ENCODE data around the gene VASP. TPM values are rescaled to one million over a fixed set of nuclear protein-coding genes. Genes with fewer than 3 reads are reported as not detected.
A peak's percentile ranks its signal among the peaks of the same experiment; 100 is the strongest.

VASP gene
- total RNA-seq, 1 donor from 2014 or later, result 51.9 TPM

DNA sequence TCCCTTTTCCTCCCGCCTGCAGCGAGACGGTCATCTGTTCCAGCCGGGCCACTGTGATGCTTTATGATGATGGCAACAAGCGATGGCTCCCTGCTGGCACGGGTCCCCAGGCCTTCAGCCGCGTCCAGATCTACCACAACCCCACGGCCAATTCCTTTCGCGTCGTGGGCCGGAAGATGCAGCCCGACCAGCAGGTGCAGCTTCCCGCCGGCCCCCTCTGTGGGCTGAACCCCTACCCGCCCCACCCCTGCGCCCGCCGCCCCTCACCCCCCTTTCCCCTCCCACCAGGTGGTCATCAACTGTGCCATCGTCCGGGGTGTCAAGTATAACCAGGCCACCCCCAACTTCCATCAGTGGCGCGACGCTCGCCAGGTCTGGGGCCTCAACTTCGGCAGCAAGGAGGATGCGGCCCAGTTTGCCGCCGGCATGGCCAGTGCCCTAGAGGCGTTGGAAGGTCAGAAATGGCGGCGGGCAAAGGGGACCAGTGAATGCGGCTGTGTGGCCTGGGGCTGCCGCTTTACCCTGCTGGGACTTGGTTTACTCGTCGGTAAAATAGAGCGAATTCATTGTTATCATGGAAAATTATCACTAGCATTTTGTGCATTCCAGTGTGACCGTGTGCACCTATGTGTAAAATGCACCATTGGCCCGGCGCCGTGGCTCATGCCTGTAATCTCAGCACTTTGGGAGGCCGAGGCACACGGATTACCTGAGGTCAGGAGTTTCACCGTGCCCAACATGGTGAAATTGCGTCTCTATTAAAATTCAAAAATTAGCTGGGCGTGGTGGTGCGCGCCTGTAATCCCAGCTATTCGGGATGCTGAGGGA is 10.6 kb downstream of the VASP start:
- no peak for DNase-seq (ENCODE audit: extremely low spot score, unreplicated experiment)
- Mint-ChIP-seq H3K27ac (no peak overlapping the region), H3K27me3 (no peaks in the 10 kb centered on the region), H3K4me3 (no peak overlapping the region), H3K36me3 (no peaks in the 10 kb centered on the region), H3K9me3 (no peaks in the 10 kb centered on the region), H3K4me1 (ENCODE audit: unreplicated experiment) (peaks cover 5% of the 10 kb centered on the region)
- TF ChIP-seq, protein P1, sequence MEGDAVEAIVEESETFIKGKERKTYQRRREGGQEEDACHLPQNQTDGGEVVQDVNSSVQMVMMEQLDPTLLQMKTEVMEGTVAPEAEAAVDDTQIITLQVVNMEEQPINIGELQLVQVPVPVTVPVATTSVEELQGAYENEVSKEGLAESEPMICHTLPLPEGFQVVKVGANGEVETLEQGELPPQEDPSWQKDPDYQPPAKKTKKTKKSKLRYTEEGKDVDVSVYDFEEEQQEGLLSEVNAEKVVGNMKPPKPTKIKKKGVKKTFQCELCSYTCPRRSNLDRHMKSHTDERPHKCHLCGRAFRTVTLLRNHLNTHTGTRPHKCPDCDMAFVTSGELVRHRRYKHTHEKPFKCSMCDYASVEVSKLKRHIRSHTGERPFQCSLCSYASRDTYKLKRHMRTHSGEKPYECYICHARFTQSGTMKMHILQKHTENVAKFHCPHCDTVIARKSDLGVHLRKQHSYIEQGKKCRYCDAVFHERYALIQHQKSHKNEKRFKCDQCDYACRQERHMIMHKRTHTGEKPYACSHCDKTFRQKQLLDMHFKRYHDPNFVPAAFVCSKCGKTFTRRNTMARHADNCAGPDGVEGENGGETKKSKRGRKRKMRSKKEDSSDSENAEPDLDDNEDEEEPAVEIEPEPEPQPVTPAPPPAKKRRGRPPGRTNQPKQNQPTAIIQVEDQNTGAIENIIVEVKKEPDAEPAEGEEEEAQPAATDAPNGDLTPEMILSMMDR (conservative IDR thresholded peaks at IDR 0.05), result no peak

DNA sequence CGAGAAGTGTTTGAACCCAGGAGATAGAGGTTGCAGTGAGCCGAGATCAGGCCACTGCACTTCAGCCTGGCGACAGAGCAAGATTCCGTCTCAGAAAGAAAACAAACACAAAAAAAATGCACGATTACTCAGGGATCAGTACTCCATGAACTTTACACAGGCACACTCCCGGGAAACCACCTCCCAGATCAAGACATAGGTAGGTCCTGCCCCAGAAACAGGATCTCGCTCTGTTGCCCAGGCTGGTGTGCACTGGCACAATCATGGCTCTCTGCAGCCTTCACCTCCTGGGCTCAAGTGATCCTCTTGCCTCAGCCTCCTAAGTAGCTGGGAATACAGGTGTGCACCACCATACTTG is 11.2 kb downstream of the VASP start:
- Mint-ChIP-seq H3K9me3 (no peaks in the 10 kb centered on the region), H3K27ac (no peak overlapping the region), H3K27me3 (no peaks in the 10 kb centered on the region), H3K4me1 (ENCODE audit: unreplicated experiment) (peaks cover 5% of the 10 kb centered on the region), H3K36me3 (peaks cover under 1% of the 10 kb centered on the region), H3K4me3 (no peak overlapping the region)
- TF ChIP-seq, protein P1 (conservative IDR thresholded peaks at IDR 0.05), result no peak
- no peak for DNase-seq (ENCODE audit: extremely low spot score, unreplicated experiment)

DNA sequence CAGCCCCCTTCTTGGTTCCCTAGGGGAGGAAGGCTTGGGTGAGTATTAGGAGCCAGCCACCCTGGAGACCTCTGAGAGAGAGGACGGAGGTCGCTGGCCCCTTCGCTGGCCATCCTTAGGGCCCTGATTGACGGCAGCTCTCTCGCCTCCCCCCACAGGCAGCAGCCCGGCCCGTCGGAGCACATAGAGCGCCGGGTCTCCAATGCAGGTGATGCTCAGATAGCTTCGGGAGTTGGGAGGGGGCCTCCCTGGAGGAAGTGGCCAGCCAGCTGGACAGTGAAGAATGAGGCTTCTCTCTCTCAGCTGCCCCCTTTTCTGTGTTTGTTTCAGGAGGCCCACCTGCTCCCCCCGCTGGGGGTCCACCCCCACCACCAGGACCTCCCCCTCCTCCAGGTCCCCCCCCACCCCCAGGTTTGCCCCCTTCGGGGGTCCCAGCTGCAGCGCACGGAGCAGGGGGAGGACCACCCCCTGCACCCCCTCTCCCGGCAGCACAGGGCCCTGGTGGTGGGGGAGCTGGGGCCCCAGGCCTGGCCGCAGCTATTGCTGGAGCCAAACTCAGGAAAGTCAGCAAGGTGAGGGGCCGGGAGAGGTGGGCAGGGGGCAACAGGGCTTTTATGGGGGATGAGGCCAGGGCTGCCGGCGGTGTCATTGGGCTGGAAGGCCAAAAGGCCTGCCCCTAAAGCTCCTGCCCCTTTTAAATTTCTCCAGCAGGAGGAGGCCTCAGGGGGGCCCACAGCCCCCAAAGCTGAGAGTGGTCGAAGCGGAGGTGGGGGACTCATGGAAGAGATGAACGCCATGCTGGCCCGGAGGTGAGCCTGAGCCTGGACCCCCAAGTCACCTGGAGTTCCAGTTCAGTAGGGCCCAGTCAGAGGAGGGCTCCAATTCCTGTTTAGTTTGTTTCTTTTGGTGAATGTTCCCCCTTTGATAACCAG is 15.0 kb downstream of the VASP start:
- no peaks in the 10 kb centered on the region for H3K27me3 Mint-ChIP-seq
- no peak for DNase-seq (ENCODE audit: extremely low spot score, unreplicated experiment)
- H3K9me3 Mint-ChIP-seq, result no peaks in the 10 kb centered on the region
- H3K27ac Mint-ChIP-seq, result no peak overlapping the region
- TF ChIP-seq, protein P1 (conservative IDR thresholded peaks at IDR 0.05), result no peak
- H3K4me3 Mint-ChIP-seq, result no peak overlapping the region
- peaks cover 11% of the 10 kb centered on the region for H3K36me3 Mint-ChIP-seq
- peaks cover 5% of the 10 kb centered on the region for H3K4me1 Mint-ChIP-seq (ENCODE audit: unreplicated experiment)

DNA sequence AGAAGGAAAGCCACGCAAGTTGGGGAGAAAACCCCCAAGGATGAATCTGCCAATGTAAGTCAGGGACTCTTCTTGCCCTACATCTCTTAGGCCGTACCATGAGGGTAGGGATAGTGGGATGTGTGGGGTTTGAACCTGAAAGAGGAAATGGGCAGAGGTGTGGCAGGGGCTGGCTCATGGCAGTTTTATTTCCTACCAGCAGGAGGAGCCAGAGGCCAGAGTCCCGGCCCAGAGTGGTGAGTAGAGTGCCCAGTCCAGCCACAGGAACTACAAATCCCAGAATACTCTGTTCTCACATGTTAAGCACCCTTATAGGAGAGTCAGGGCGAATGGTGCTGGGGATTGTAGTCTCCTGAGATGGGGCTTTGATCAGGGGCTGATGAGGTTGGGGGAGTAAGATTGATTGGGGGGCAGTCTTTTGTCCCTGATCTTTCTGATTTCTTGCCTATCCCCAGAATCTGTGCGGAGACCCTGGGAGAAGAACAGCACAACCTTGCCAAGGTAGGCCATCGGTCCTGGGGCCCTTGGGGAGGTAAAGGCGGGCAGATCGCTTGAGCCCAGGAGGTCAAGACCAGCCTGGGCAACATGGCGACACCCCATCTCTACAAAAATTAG is 16.5 kb downstream of the VASP start:
- Mint-ChIP-seq H3K27me3 (peaks cover 14% of the 10 kb centered on the region), H3K4me1 (ENCODE audit: unreplicated experiment) (peaks cover 19% of the 10 kb centered on the region), H3K36me3 (peaks cover 20% of the 10 kb centered on the region), H3K9me3 (no peaks in the 10 kb centered on the region), H3K4me3 (peak overlapping the region; percentile 65), H3K27ac (peak overlapping the region; percentile 77)
- DNase-seq (ENCODE audit: extremely low spot score, unreplicated experiment), result peak; percentile 82
- TF ChIP-seq, protein P1 (conservative IDR thresholded peaks at IDR 0.05), result peak; percentile 92

DNA sequence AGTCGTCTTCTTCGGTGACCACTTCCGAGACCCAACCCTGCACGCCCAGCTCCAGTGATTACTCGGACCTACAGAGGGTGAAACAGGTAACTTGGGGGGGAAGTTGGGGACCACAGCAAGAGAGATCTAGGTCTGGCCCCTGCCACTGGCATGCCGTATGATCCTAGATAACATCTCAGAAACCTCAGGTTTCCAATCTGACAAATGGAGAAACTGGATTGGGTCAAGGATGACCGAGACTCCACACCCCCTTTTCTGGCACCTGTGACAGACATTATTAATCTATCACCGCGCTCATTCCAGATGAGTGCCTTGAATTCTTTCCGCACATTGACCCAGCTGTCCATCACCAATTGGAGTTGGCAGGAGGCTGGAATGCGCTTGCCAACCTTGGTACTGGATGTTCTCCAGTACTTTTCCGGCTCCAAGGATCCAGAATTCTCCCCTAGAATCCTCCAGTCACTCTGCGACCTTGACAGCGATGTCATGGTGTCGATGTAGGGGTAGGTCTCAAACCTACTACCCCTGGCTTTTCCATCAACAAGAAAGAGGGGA is 17.4 kb downstream of the VASP start:
- Mint-ChIP-seq H3K4me1 (ENCODE audit: unreplicated experiment) (peaks cover 19% of the 10 kb centered on the region), H3K27me3 (peaks cover 21% of the 10 kb centered on the region), H3K36me3 (peaks cover 20% of the 10 kb centered on the region), H3K9me3 (no peaks in the 10 kb centered on the region), H3K4me3 (no peak overlapping the region), H3K27ac (no peak overlapping the region)
- TF ChIP-seq, protein P1 (conservative IDR thresholded peaks at IDR 0.05), result no peak
- DNase-seq (ENCODE audit: extremely low spot score, unreplicated experiment), result no peak
